Activated CD8-positive, alpha-beta memory T cell treated with anti-CD3 and anti-CD28 coated beads for 24 hours (primary cell): ENCODE data around the gene ABCB4.
"Not testable (repeated sequence)": the region's sequence is repeated elsewhere in the genome, so short reads cannot be mapped to it uniquely, and the experiment has no call there.

Experiments used
- DNase-seq: peaks from one replicate; pipeline ENCODE4 v3.0.0-alpha.2; 2020

Gene ABCB4

GRCh38 chr7:87474533-87475358 is 734 bp downstream of the ABCB4 start:
- no peak for DNase-seq

DNA sequence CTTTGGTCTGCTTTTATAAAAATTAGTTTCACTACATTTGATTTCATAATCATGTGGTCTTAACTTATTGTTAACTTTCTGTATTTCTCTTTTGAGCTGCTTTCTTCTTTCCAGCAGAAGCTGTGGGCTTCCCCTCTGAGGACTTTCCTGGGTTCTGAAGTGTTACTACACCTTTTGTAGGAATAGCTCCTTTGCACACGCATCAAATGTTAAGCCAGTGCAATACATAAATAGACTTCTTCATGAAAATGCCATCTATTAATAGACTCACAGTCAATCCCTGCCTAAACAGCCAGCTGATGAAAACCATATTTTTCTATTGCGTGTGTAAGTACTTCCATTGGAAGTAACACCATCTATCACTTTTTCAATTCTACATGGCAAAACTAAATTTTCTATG is 1.5 kb downstream of the ABCB4 start:
- no peak for DNase-seq

- no peak for DNase-seq
Measured at GRCh38 chr7:87473192-87473591, 2.3 kb downstream of the ABCB4 start.

DNA sequence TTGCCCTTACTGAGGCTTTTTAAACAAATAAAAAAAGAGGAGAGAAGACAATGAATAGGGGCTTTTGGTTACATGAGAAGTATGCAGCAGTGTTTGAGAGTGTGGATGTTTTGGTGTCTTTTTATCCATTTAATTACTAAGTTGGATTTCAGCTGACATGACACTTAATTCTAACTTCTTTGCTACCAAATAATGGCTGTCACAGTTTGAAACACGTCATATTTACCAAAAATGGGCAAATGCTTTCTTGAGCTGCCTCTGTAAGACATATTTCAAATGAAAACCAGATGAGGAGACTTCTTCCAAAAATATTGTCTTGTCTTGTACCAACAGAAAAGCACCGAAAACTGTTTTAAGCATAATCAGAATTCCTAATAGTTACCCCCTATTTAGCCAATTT is 4.0 kb downstream of the ABCB4 start:
- no peak for DNase-seq

GRCh38 chr7:87469204-87469603 is 6.3 kb downstream of the ABCB4 start:
- DNase-seq, result not testable (repeated sequence)

- DNase-seq, result not testable (repeated sequence)
Measured at GRCh38 chr7:87465534-87465880, 10.0 kb downstream of the ABCB4 start.

- DNase-seq, result not testable (repeated sequence)
Measured at GRCh38 chr7:87464830-87465533, 10.5 kb downstream of the ABCB4 start.

GRCh38 chr7:87463982-87464381 is 11.5 kb downstream of the ABCB4 start:
- no peak for DNase-seq

DNA sequence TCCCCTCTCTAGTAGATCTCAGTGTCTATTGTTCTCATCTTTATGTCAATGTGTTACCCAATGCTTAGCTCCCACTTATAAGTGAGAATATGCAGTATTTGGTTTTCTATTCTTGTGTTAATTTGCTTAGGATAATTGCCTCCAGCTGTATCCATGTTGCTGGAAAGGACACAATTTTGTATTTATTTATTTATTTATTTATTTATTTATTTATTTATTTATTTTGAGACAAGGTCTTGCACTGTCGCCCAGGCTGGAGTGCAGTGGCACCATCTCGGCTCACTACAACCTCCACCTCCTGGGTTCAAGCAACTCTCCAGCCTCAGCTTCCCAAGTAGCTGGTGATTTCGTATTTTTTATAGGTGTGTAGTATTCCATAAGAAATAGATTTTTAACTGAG is 15.0 kb downstream of the ABCB4 start:
- DNase-seq, result not testable (repeated sequence)

DNA sequence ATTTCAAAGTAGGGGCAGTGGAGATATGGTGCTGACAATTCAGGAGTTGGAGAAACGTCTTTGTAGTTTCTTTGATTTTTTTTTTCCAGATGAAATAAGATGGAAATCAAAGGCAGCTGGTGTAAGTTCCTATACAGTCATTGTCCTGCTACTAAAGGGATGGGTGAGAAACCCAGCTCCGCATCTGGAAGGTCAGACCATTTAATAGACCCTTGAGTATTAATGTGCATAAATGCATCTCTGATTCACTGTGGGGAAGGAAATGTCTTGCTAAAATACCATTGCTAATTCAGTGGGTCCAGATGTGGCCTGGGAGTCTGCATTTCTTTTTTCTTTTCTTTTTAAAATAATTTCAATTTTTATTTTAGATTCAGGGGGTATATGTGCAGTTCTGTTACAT is 15.5 kb downstream of the ABCB4 start:
- DNase-seq, result no peak

DNA sequence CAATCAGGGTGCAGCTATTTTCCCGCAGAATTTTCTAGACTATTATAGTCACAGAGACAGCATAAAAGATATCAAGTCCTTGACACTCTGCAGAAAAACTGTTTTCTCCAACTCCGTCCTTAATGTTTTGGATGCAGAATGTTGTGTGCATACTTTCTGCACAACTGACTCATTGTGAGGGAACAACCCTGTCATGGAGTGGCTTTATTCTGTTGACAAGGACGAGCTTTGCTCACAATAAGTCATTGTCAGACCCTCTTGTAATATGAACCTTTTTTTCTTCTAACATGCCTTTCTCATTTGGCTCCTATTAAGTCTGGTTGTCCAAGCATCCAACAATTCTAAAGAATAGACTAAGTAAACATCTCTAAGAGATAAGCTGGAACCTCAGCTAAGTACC is 17.3 kb downstream of the ABCB4 start:
- DNase-seq, result no peak

DNA sequence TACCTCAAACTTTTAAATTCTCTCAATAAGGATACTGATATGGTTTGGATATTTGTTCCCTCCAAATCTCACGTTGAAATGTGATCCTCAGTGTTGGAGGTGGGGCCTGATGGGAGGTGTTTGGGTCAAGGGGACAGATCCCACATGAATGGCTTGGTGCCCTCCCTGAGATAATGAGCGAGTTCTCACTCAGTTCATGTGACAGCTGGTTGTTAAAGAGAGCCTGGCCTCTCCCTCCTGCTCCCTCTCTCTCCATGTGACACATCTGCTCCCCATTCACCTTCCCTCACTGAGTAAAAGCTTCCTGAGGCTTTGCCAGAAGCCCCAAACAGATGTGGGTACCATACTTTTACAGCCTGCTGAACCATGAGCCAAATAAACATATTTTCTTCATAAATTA is 19.2 kb downstream of the ABCB4 start:
- DNase-seq, result no peak

DNA sequence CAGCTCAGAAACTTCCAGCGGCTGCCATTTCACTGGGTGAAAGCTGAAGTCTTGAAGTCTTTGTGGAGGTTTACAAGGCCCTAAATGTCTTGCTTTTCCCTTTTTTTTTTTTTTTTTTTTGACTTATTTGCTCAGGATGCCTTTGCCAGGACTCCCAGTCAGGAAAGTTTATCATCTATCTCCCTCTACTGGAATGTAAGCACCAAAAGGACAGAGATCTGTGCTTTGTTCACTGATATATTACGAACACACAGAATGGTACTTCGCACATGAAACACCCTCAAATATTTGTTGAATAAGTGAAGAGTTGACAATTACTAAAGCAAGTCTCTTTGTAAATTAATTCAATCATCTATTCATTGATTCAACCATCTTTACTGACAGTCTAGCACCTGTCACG is 23.2 kb downstream of the ABCB4 start:
- DNase-seq, result no peak

DNA sequence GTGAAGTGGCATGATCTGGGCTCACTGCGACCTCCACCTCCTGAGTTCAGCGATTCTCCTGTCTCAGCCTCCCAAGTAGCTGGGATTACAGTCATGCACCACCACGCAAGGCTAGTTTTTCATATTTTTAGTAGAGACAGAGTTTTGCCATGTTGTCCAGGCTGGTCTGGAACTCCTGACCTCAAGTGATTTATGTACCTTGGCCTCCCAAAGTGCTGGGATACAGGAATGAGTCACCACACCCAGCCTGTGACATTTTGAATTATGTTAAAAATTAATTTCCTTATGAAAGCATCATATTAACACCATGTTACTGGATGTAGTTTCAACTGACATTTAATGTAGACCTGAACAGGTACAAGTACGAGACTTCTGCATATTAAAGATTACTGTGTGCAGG is 24.3 kb downstream of the ABCB4 start:
- DNase-seq, result no peak

DNA sequence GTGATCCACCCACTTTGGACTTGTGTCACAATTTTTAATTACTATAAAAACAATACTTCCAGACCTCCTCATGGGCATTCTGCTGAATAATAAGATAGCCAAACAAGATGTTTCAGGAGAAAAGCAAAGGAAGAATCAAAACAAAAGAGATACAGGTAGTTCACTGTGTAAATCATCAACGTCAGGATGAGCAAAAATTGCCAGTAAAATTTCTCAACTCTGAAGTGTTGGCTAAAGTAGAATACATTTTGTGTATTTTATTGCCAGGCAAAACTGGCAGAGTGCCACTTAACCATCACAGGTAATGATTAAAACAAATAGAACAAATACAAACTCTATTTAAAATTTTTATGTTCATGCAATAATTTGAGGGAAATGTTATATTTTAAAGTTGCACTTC is 24.8 kb downstream of the ABCB4 start:
- no peak for DNase-seq

DNA sequence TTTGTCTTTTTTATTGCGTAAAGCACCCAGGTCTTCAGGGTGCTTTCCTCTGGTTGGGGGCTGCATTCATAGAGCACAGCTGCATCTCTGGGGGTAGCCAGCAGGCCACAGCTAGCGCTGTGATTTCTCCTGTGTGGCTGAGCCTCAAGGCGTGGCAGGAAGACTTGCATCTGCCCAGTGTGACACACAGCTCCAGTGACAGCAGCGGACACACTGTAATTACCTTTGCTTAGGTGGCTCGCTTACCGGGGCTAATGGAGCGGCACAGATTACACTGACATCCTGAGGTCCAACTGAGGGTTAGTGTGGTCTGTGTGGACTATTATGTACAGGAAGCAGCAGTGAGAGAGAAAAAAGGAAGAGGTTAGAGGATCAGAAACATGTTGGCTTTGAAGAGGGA is 27.1 kb downstream of the ABCB4 start:
- no peak for DNase-seq

GRCh38 chr7:87447116-87447635 is 28.3 kb downstream of the ABCB4 start:
- no peak for DNase-seq

DNA sequence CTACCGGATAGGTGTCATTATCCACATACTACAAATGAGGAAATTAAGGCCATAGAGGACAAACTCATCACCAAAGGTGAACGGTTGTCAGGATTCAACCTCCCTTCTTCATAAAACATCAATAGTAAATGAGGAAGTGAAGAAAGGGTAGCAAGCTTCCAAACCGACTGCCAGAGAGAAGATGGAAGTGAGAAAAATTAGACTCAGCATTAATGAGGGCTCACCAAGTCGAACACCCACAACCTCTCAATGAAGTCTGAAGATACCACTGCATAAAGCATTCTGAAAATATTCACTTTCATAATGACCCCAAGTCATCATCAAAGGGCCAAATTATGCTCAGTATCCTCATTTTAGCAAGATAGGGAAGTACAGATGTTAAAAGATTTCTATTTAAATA is 29.6 kb downstream of the ABCB4 start:
- no peak for DNase-seq

- no peak for DNase-seq
Measured at GRCh38 chr7:87435546-87435945, 39.9 kb downstream of the ABCB4 start.

DNA sequence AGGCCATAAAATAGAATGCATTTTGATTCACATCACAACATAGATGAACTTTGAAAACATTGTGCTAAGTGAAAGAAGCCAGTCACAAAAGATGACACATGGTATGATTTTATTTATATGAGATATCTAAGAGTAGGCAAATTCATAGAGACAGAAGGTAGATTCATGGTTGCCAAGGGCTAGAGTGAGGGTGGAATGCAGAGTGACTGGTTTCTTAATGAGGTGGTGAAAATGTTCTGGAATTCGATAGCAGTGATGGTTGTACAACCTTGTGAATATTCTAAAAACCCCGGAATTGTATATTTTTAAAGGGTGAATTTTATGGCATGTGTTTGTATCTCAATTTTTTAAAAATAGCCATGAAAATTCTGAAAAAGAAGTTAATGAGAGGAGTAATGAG is 42.9 kb downstream of the ABCB4 start:
- no peak for DNase-seq

- DNase-seq, result no peak
Measured at GRCh38 chr7:87427288-87427687, 48.2 kb downstream of the ABCB4 start.

DNA sequence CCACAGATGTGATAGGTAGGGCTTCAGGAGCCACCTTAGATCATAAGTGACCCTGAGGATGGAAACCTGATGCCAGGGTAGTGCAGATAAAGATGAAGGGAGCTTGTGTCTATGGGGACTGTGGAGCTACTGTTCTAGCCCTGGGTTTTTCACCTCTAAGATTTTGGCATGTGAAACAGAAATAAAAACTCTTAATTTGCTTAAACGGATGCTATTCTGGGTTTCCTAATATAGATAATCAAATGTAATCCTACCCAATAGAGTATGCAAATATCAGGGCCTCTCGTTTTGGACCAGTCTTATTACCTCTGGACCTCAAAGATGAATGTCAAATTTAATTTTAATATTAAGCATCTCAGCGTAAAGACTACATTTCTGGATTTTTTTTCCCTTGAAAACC is 49.3 kb downstream of the ABCB4 start:
- DNase-seq, result no peak

- DNase-seq, result no peak
Measured at GRCh38 chr7:87424075-87424474, 51.4 kb downstream of the ABCB4 start.

DNA sequence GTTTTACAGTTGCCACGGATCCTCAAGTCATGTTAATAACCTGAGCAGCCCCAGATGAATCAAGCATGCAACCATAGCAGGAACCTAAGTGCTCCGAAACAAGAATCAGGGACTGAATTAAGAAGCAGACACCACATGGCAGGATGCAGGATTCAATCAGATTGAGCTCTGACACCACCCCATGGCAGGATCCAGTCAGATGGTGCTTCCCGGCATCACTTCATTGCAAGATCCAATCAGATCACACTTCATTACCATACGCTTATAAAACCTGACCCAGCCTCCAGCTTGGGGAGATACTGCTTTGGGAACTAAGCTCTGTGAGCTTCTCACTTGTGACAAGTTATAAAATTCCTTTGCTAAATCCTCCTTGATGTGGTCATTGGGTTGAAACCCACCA is 55.3 kb downstream of the ABCB4 start:
- DNase-seq, result no peak
